Regular cardiac myocyte (primary cell): ENCODE results near the gene ZNF580. TPM values are rescaled to one million over a fixed set of nuclear protein-coding genes. Genes with fewer than 3 reads are reported as not detected.

Experiments
- total RNA-seq: library from RNA; depleted of rRNA; stranded (reverse); fragments of >200 nt; gene quantifications from 2 replicates; pipeline ENCODE4 v1.2.3, GENCODE V29; 2014

ZNF580 gene
- 3.8 and 3.9 TPM in 2 replicates for total RNA-seq

GRCh38 chr19:55640577-55641425 lies at the start of gene ZNF580:
ZNF580 (plus strand) TSS chr19:55641002; CDS start chr19:55642509, 1,507 bp downstream.

GRCh38 chr19:55599468-55599841 lies 41.3 kb upstream of the ZNF580 start, which contains the start of gene FIZ1:
FIZ1 (minus strand) TSS chr19:55599517; CDS start chr19:55597865, 1,652 bp downstream.

GRCh38 chr19:55599842-55600661 lies 40.8 kb upstream of the ZNF580 start, which contains the start of gene ZNF524:
ZNF524 (plus strand) TSS chr19:55600288; CDS start chr19:55602113, 1,825 bp downstream.

GRCh38 chr19:55605637-55606470 lies 34.9 kb upstream of the ZNF580 start, which contains the start of gene ZNF865:
ZNF865 (plus strand) TSS chr19:55605647; CDS start chr19:55613619, 7,972 bp downstream.

GRCh38 chr19:55624109-55625003 lies 16.4 kb upstream of the ZNF580 start, which contains the start of gene ZNF784:
ZNF784 (minus strand) TSS chr19:55624566; CDS start chr19:55624561, 5 bp downstream.

GRCh38 chr19:55643003-55643886 lies 2.4 kb downstream of the ZNF580 start, which contains the start of gene ZNF581:
ZNF581 (plus strand) TSS chr19:55643649; CDS start chr19:55644572, 923 bp downstream.

GRCh38 chr19:55647732-55648584 lies 7.2 kb downstream of the ZNF580 start, which contains the start of gene CCDC106:
CCDC106 (plus strand) TSS chr19:55648212; CDS start chr19:55649047, 835 bp downstream.

GRCh38 chr19:55654868-55655647 lies 14.3 kb downstream of the ZNF580 start, which contains the start of gene U2AF2:
U2AF2 (plus strand) TSS chr19:55655035; CDS start chr19:55655105, 70 bp downstream.

GRCh38 chr19:55674841-55675660 lies 34.2 kb downstream of the ZNF580 start, which contains the start of gene EPN1:
EPN1 (plus strand) TSS chr19:55675226; CDS start chr19:55678628, 3,402 bp downstream.

Other genes starting within 250 kb of the ZNF580 start
- 32.4 and 286 TPM in 2 replicates for gene UBE2S, start 233.2 kb upstream of the ZNF580 start, total RNA-seq
- gene SHISA7, start 197.7 kb upstream of the ZNF580 start, total RNA-seq = not detected in 2 replicates
- 42.0 and 52.3 TPM in 2 replicates for gene ISOC2, start 179.4 kb upstream of the ZNF580 start, total RNA-seq
- gene C19orf85, start 176.3 kb upstream of the ZNF580 start, total RNA-seq = not detected in 2 replicates
- 1.4 and 1.5 TPM in 2 replicates for gene ZNF628, start 164.4 kb upstream of the ZNF580 start, total RNA-seq
- 12.7 and 18.0 TPM in 2 replicates for gene NAT14, start 155.8 kb upstream of the ZNF580 start, total RNA-seq
- gene SSC5D, start 152.6 kb upstream of the ZNF580 start, total RNA-seq = 6.7 and 11.6 TPM in 2 replicates
- gene SBK2, start 103.9 kb upstream of the ZNF580 start, total RNA-seq = not detected in 2 replicates
- under 0.01 and 0.19 TPM in 2 replicates for gene SBK3, start 95.5 kb upstream of the ZNF580 start, total RNA-seq
- gene ZNF579, start 60.2 kb upstream of the ZNF580 start, total RNA-seq = 3.1 and 3.5 TPM in 2 replicates
- 2.3 and 2.9 TPM in 2 replicates for gene FIZ1, start 41.5 kb upstream of the ZNF580 start, total RNA-seq
- gene ZNF524, start 40.7 kb upstream of the ZNF580 start, total RNA-seq = 5.6 and 8.2 TPM in 2 replicates
- gene ZNF865, start 35.4 kb upstream of the ZNF580 start, total RNA-seq = 0.58 and 0.85 TPM in 2 replicates
- gene ZNF784, start 16.4 kb upstream of the ZNF580 start, total RNA-seq = 2.3 and 3.4 TPM in 2 replicates
- 12.5 and 19.4 TPM in 2 replicates for gene ZNF581, start 2.6 kb downstream of the ZNF580 start, total RNA-seq
- gene CCDC106, start 7.2 kb downstream of the ZNF580 start, total RNA-seq = 4.8 and 5.4 TPM in 2 replicates
- 49.6 and 137 TPM in 2 replicates for gene U2AF2, start 14.0 kb downstream of the ZNF580 start, total RNA-seq
- gene EPN1, start 34.2 kb downstream of the ZNF580 start, total RNA-seq = 20.3 and 36.4 TPM in 2 replicates
- gene NLRP9, start 97.4 kb downstream of the ZNF580 start, total RNA-seq = not detected in 2 replicates
- gene RFPL4A, start 118.1 kb downstream of the ZNF580 start, total RNA-seq = not detected in 2 replicates
- gene RFPL4AL1, start 128.1 kb downstream of the ZNF580 start, total RNA-seq = under 0.01 TPM in 1 of 2 replicates, not detected in the other
- gene NLRP11, start 191.0 kb downstream of the ZNF580 start, total RNA-seq = under 0.01 TPM in 1 of 2 replicates, not detected in the other
- gene NLRP4, start 195.5 kb downstream of the ZNF580 start, total RNA-seq = not detected in 2 replicates